OCI-M2 (cell line): Measurements from ENCODE around the gene ICE2.

Experiments
- DNase-seq: peaks from one replicate; lab custom pipeline; 2025; ENCODE audit not compliant: unreplicated experiment; lab: John Stamatoyannopoulos, UW

ICE2 gene

DNA sequence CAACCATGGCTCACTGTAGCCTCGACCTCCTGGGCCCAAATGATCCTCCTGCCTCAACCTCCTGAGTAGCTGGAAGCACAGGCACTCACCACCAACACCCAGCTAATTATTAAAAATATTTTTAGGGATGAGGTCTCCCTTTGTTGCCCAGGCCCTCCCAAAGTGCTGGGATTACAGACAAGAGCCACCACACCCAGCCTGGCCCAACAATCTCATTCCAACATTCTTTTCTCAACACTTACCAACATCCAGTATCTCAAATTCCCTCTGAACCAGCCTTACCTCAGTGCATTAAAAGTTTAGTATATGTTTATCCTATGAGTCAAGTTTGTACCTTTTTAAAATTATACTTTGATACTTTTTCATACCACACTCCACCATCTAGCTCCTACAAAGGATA, 106.2 kb downstream of the ICE2 start:
- no peak for DNase-seq

DNA sequence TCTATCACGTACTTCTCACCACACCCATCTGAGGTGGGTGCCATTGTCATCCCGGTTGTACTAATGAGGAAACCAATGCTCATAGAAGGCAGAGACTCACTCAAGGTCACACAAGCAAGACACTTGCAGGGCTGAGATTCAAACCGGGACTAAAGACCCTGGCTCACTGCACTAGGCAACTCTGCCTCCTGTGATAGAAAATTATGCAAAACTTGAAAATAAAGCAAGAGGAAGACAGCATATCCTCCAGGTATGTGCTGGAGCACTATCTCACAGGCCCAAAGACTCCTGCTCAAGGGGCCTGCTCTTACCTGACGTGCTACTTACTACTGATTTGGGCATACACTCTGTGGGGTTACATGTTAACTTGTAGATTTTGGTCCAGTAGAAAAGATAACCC, 106.7 kb downstream of the ICE2 start:
- DNase-seq, result no peak

DNA sequence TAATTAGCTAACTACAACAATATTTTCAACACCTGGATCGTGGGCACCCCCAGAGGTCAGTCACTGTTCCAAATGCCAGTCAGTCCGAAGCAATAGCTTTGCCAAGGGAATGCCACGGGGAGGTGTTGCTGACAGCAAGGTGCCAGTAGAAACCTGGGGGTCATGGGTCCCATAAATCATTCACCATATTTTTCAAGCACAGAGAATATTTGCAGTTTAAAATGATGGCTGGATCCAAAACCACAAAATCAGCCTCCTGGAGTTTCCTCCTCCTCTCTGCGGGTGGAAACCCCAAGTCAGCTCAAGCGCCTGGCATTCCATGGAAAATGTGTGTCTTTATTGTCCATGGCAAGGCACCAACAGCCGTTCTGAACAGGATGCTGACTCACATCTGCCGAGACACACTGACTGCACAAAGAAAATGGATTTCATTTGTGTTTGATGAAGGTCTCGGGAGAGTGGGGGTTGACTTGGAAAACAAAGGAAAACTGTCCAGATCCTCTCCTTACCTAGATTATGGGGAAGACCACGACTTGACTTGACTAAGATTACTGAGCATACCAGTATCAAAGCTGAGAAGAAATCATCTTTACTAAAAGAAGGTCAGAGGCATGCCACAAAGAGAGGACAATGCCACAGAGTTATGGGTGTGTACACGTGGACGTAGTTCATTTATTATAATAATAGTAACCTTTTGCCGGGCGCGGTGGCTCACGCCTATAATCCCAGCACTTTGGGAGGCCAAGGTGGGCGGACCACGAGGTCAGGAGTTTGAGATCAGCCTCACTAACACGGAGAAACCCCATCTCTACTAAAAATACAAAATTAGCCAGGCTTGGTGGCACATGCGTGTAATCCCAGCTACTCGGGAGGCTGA, 107.5 kb downstream of the ICE2 start:
- DNase-seq, result no peak

DNA sequence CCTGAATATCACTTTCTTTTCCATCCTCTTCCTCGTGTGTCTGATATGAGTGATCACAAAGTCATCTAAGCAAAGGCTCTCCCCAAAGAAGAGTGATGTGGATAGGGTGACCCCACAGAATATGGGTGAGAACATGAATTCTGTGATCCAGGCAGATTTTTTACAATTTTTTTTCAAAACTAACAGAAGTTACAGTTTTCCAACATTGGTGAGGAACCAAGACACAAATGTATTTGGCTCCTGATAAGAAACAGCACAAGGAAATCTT, 108.1 kb downstream of the ICE2 start:
- DNase-seq, result no peak

- no peak for DNase-seq
Observed at GRCh38 chr15:60370105-60370868, 108.7 kb downstream of the ICE2 start.

DNA sequence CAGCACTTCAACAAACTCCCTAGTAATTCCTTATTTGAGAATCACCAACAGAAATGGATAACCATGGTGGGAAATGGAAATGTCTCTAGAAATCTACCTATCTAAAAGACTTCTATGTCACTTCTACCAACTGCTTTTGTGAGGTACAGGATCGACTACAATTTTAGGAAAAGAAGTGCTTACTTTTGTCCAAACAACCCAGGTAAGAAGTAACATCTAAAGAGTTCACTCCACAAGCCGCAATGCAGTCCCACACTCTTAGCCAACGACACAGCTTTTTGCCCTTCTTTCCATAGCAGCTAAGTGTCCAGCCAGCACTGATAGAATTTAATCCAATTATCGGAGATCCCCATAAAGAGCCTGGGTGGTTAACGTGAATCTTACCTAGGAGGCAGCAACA, 109.2 kb downstream of the ICE2 start:
- no peak for DNase-seq
